Lower leg skin (tissue), 4 donors: ENCODE data around the gene NRF1. TPM values are rescaled to one million over a fixed set of nuclear protein-coding genes. Genes with fewer than 3 reads are reported as not detected.

Experiments
- DNase-seq, 2 donors: peaks; one replicate each; pipeline ENCODE4 v3.0.0-alpha.2; 2019; ENCODE audit warnings: low spot score in 2 of 2
- H3K4me3 ChIP-seq: fragments of 200-600 bp; sonication (generic); 2 replicates; pipeline ENCODE4 v1.5.1; 2017; ENCODE audit warnings: mild to moderate bottlenecking, low read depth; ENCODE audit not compliant: poor library complexity, severe bottlenecking
- CTCF ChIP-seq, 3 donors: fragments of 450-650 bp; IDR thresholded peaks; one replicate each; pipeline ENCODE4 v1.5.1; 2016; ENCODE audit warnings: antibody characterized with exemption in 3 of 3, mild to moderate bottlenecking in 3 of 3, moderate library complexity in 2 of 3
- POLR2A ChIP-seq, 2 donors: fragments of 450-650 bp; IDR thresholded peaks; one replicate each; pipeline ENCODE4 v1.6.1; 2016 to 2017; ENCODE audit warnings: antibody characterized with exemption in 2 of 2, mild to moderate bottlenecking in 1 of 2, moderate library complexity in 1 of 2
- WGBS, 2 donors: methylation state at CpG; one replicate each; pipeline ENCODE4 v1.1.5; 2018; 5-methylcytosine and 5-hydroxymethylcytosine counted together
- intact Hi-C: fragments of 100-400 bp; cut with DNase I; formaldehyde crosslinking; loops from one replicate; pipeline ENCODE4 v1.15.0; 2023; ENCODE audit warnings: low total_unique reads
- total RNA-seq, 4 donors: library from RNA; depleted of rRNA; stranded (reverse); fragments of >200 nt; gene quantifications; one replicate each; pipeline ENCODE4 v1.1.0, GENCODE V29; 2016

Gene NRF1
- total RNA-seq, 4 donors from 2014 or later = 16.4 to 22.6 (median 18.9) TPM

- 0 to 1% methylated on average over 16 to 37 of the region's 64 CpGs for WGBS, 2 donors
- peak overlapping the region; percentile 46 for H3K4me3 ChIP-seq
- TF ChIP-seq POLR2A (IDR thresholded peaks at IDR 0.05) (no peak), CTCF (IDR thresholded peaks at IDR 0.05) (no peak)
- DNase-seq = peak; percentile 63 to 94
- intact Hi-C loops = no loop called here
Observed at GRCh38 chr7:129780257-129780973, 168.9 kb downstream of the NRF1 start.

DNA sequence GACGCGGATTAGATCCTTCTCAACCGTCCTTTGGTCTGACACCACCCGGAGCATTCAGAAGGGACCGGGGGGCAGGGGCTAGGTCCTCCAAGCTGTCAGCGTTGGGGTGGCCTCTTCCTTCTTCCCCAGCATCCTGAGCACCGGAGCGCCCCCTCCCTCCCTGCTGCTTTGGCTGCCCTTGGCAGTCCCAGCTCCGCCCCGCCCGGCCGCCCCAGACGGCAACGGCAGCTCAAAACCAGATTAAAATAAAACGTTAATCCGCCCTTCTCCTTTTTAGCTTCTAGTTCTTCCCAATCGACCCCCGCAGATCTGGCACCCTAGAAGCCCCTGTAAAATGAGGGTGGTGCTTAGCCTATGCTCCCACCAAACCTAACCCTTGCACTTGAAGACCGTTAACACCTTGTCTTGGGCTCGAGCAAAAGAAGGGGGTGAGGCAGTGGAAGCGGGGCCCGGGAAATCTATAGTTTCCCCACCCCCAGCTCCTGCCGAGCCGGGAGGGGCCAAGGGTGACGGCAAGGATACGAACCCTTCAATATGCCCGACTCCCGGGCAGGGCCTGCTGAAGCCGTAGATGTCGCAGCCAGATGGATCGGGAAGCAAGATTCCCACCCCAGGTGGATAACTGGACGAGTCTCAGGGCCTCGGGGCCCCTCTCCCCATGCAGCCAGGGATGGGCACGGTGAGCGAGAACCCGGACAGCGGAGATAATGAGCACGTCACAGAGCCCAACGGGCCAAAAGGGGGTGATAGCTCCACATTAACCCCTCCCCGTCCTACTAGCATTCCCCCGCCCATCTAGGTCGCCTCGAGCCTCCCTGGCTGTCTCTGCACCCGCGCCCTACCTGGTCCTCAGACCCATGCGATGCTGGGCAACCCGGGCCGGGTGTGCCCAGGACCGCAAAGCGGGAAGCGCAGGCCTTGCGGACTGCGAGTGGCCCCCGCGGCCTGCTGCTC, 169.7 kb downstream of the NRF1 start:
- no peak for DNase-seq
- TF ChIP-seq POLR2A (IDR thresholded peaks at IDR 0.05) (no peak), CTCF (IDR thresholded peaks at IDR 0.05) (no peak)
- peak overlapping the region; percentile 46 for H3K4me3 ChIP-seq
- intact Hi-C loops = no loop called here
- WGBS, 2 donors = 1% methylated on average over 47 to 48 of the region's 55 CpGs

- intact Hi-C loops = no loop called here
- WGBS, 2 donors = 2 to 3% methylated on average over 46 to 65 of the region's 73 CpGs
- no peak for DNase-seq
- TF ChIP-seq CTCF (IDR thresholded peaks at IDR 0.05) (no peak), POLR2A (IDR thresholded peaks at IDR 0.05) (no peak)
- H3K4me3 ChIP-seq = no peak overlapping the region
Observed at GRCh38 chr7:129781928-129782817, 170.7 kb downstream of the NRF1 start.

DNA sequence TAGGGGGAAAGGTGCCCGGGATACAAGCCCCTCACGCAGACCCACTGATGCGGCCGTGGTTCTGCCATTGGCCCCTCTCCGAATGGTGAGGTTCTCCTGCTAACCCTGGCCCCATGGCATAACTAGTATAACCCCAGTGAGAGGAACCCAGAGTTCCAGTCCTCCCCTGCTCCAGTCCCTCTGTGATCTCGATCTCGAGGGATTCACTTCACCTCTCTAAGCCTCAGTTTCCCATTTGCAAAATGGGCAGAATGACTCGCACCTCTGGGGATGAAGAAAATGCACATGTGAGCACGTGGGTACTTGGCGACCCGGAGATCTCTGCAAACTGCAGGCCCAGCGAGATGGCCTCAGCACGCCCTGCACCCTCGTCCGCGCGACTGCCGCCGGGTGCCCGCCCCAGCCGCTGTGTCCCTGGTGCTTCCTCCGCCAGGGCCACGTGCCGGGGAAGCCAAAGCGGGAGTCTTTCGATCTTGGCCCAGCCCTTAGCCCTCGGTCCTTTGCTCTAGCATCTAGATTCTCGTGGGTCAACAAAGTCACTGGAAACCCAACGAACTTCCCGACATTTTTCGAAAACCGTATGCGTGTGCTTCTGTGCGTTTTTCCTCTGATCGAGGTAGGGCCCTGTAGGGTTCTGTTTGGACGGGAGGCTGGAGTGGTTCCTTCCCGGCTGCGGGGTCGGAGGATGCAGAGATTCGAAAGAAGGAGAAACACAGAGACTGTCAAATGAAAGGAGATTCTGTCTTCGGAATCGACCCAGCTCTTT, 171.5 kb downstream of the NRF1 start:
- 7 to 12% methylated on average over 38 to 42 of the region's 42 CpGs for WGBS, 2 donors
- no peak overlapping the region for H3K4me3 ChIP-seq
- intact Hi-C loops = no loop called here
- TF ChIP-seq POLR2A (IDR thresholded peaks at IDR 0.05) = no peak
- no peak for TF ChIP-seq CTCF (IDR thresholded peaks at IDR 0.05)
- no peak for DNase-seq

- no peak for TF ChIP-seq POLR2A (IDR thresholded peaks at IDR 0.05)
- no peak for TF ChIP-seq CTCF (IDR thresholded peaks at IDR 0.05)
- DNase-seq = no peak
- 15 to 16% methylated on average over 10 of the region's 10 CpGs for WGBS, 2 donors
- no peak overlapping the region for H3K4me3 ChIP-seq
- intact Hi-C loops = no loop called here
Observed at GRCh38 chr7:129783584-129783919, 172.0 kb downstream of the NRF1 start.
